ENCODE measurements around the gene RRBP1. TPM values are rescaled to one million over a fixed set of nuclear protein-coding genes. Genes with fewer than 3 reads are reported as not detected.

The RRBP1 gene
- total RNA-seq, 1 donor from 2014 or later, result 54.8 TPM

GRCh38 chr20:17627101-17627955, 54.7 kb downstream of the RRBP1 start:
- intact Hi-C loops (cut with micrococcal nuclease), result no loop called here
- H3K4me1 Mint-ChIP-seq (ENCODE audit: low read depth), result no peaks in the 10 kb centered on the region
- no peak for DNase-seq (ENCODE audit: low spot score)
- H3K27me3 Mint-ChIP-seq (ENCODE audit: insufficient read depth), result no peaks in the 10 kb centered on the region
- H3K4me3 Mint-ChIP-seq, result no peak overlapping the region
- no peak overlapping the region for H3K27ac Mint-ChIP-seq
- no peaks in the 10 kb centered on the region for H3K9me3 Mint-ChIP-seq
- H3K36me3 Mint-ChIP-seq (ENCODE audit: low read depth), result peaks cover 16% of the 10 kb centered on the region

DNA sequence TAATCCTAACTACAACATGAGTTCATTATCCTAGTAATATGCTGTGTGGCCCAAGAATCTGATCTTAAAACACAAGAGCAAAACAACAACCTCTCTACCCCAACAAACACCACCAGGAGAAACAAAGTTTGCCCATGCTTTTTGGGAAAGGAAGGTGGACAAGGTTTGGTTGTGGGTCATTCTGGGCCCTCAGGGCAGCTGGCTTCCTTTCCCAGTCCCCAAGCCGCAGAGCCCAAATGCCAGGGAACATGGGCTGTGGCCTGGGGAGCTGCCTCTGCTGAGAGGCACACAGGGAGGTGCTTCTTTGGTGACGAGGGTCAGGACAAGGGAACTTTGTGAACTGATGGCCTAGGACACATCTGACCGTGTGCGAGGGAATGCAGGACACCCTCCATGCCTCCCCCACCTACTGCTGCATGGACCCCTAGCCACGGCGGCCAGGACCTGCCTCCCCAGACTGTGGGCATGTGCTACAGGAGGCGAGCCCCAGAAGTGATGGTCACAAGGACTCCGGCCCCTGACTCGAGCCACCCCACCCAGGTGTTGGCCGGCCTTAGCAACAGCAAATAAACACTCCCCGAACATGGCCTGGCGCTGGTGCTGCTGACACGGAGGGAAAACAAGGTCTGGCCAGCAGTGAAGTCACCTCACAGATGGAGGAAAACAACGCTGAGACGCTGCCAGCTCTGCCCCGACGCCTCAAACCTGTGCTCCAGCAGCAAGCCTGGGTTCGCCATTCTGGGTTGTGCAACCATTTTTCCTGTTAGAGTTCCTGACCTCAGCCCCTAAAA, 55.6 kb downstream of the RRBP1 start:
- Mint-ChIP-seq H3K4me1 (ENCODE audit: low read depth) (no peaks in the 10 kb centered on the region), H3K27me3 (ENCODE audit: insufficient read depth) (no peaks in the 10 kb centered on the region), H3K9me3 (no peaks in the 10 kb centered on the region), H3K27ac (no peak overlapping the region), H3K36me3 (ENCODE audit: low read depth) (peaks cover 17% of the 10 kb centered on the region), H3K4me3 (no peak overlapping the region)
- no peak for DNase-seq (ENCODE audit: low spot score)
- intact Hi-C loops (cut with micrococcal nuclease), result no loop called here

- Mint-ChIP-seq H3K9me3 (no peaks in the 10 kb centered on the region), H3K4me1 (ENCODE audit: low read depth) (no peaks in the 10 kb centered on the region), H3K27me3 (ENCODE audit: insufficient read depth) (no peaks in the 10 kb centered on the region), H3K36me3 (ENCODE audit: low read depth) (peaks cover 12% of the 10 kb centered on the region), H3K4me3 (no peak overlapping the region), H3K27ac (no peak overlapping the region)
- no peak for DNase-seq (ENCODE audit: low spot score)
- intact Hi-C loops (cut with micrococcal nuclease), result no loop called here
These were observed 56.6 kb downstream of the RRBP1 start for GRCh38 chr20:17625246-17626051.

DNA sequence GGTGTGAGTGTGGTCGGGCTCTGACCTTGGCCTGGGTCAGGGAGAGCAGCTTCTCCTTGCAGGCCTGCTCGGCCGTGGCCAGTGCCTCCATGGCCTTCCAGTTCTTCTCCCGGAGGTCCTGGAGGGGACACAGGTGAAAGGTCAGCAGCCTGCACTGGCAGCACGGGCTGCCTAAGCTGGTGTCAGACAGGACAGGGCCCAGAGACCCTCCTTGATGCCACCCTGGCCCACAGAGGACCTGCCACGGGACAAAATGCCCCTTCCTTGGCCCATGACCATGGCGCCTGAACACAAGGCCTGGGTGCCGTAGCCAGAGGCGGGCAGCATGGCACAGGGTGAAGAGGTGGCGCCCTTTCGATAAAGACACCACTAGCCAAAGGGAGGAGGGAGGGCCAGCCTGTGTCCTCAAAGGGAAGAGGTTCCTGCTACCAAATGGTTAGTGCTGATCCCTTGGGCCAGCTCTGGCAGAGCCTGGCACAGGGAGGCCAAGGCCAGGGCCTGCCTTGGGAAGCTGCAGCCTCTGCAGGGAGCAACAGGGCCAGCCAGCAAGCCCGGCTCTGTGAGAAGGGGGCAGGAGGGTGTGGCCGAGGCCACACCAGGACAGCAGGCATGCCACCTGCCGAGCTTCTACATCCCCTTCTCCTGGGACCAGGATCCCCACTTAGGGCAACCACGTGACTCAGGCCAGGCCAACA, 57.3 kb downstream of the RRBP1 start:
- no peaks in the 10 kb centered on the region for H3K4me1 Mint-ChIP-seq (ENCODE audit: low read depth)
- DNase-seq (ENCODE audit: low spot score), result no peak
- no peaks in the 10 kb centered on the region for H3K9me3 Mint-ChIP-seq
- peaks cover 10% of the 10 kb centered on the region for H3K36me3 Mint-ChIP-seq (ENCODE audit: low read depth)
- intact Hi-C loops (cut with micrococcal nuclease), result no loop called here
- no peaks in the 10 kb centered on the region for H3K27me3 Mint-ChIP-seq (ENCODE audit: insufficient read depth)
- no peak overlapping the region for H3K27ac Mint-ChIP-seq
- H3K4me3 Mint-ChIP-seq, result no peak overlapping the region

- DNase-seq (ENCODE audit: low spot score), result no peak
- no peak overlapping the region for H3K4me3 Mint-ChIP-seq
- H3K27ac Mint-ChIP-seq, result no peak overlapping the region
- no peaks in the 10 kb centered on the region for H3K9me3 Mint-ChIP-seq
- peaks cover 10% of the 10 kb centered on the region for H3K36me3 Mint-ChIP-seq (ENCODE audit: low read depth)
- H3K27me3 Mint-ChIP-seq (ENCODE audit: insufficient read depth), result no peaks in the 10 kb centered on the region
- no peaks in the 10 kb centered on the region for H3K4me1 Mint-ChIP-seq (ENCODE audit: low read depth)
- intact Hi-C loops (cut with micrococcal nuclease), result no loop called here
These were observed 58.0 kb downstream of the RRBP1 start for GRCh38 chr20:17624070-17624469.

- no peaks in the 10 kb centered on the region for H3K4me1 Mint-ChIP-seq (ENCODE audit: low read depth)
- H3K27ac Mint-ChIP-seq, result no peak overlapping the region
- peaks cover 12% of the 10 kb centered on the region for H3K36me3 Mint-ChIP-seq (ENCODE audit: low read depth)
- no peak overlapping the region for H3K4me3 Mint-ChIP-seq
- intact Hi-C loops (cut with micrococcal nuclease), result no loop called here
- no peaks in the 10 kb centered on the region for H3K27me3 Mint-ChIP-seq (ENCODE audit: insufficient read depth)
- no peaks in the 10 kb centered on the region for H3K9me3 Mint-ChIP-seq
- DNase-seq (ENCODE audit: low spot score), result no peak
These were observed 59.1 kb downstream of the RRBP1 start for GRCh38 chr20:17622851-17623508.

DNA sequence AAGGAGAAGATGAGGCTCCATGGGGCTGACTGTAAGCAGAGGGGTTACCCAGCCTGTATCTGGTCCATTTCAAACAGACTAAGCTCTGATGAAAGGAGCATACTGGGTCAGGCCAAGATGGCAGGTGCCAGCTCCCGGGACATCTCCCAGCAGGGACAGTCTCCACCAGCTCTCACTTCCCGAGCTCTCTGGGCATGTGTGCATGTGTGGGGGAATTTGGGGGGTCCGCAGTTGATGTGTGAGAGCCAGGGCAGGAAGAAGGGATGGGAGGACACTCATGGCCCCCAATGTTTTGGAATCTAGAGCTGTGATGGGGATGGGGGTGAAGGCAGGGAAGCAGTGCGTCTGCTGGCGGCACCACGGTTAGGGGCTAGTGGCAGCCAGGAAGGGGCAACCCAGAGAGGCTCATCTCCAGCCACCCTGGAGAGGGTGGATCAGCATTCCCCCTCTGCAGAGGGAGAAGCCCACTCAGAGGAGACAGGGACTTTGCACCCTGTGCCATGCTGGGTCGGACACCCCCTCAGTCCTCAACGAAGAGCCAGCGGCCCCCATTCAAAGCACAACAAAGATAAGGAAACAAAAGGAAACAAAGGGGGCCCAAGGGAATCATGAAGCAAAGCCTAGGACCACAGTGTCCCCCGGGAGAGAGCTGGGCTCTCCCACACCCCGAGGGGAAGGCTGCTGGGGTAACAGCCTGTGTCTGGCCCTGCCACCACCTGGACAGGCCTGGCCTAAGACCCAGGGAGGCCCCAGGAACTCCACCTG, 59.8 kb downstream of the RRBP1 start:
- DNase-seq (ENCODE audit: low spot score), result no peak
- Mint-ChIP-seq H3K27ac (no peak overlapping the region), H3K9me3 (no peaks in the 10 kb centered on the region), H3K4me3 (no peak overlapping the region), H3K4me1 (ENCODE audit: low read depth) (no peaks in the 10 kb centered on the region), H3K36me3 (ENCODE audit: low read depth) (peaks cover 16% of the 10 kb centered on the region), H3K27me3 (ENCODE audit: insufficient read depth) (no peaks in the 10 kb centered on the region)
- intact Hi-C loops (cut with micrococcal nuclease), result no loop called here

DNA sequence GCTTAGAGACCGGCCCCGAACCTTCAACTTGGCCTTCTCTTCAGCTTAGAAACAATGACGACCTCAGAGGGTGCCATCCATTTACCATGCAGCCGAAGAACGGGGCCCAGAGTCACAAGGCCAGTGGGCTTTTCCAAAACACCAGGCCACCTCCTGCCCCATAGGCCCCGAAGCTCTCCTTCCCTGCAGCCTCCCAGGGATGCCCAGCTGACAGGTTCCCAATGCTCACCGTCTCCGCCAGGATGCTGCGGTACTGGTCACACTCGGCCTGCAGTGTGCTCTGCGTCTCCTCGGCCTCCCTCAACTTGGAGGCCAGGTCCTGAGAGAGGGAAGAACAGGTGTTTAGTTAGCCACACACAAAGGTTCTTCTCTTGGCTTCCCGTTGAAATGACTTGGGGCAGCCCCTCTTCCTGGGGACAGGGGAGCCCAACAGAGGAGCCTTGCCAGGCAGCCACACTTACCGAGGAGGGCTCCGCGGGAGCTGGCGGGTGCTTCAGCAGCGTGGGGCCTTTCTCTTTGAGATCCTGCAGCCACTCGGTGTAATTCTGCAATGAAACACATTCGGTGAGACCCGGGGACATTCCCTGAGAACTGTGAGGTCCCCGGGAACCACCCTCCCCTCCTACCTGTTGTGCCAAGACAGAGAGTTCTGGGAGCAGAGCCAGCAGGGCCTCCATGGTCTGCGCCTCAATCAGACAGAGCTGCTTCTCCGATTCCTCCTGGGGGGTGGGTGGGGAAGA, 60.6 kb downstream of the RRBP1 start:
- Mint-ChIP-seq H3K27me3 (ENCODE audit: insufficient read depth) (no peaks in the 10 kb centered on the region), H3K27ac (no peak overlapping the region), H3K4me1 (ENCODE audit: low read depth) (no peaks in the 10 kb centered on the region), H3K9me3 (no peaks in the 10 kb centered on the region), H3K36me3 (ENCODE audit: low read depth) (peaks cover 16% of the 10 kb centered on the region), H3K4me3 (no peak overlapping the region)
- no peak for DNase-seq (ENCODE audit: low spot score)
- intact Hi-C loops (cut with micrococcal nuclease), result no loop called here

DNA sequence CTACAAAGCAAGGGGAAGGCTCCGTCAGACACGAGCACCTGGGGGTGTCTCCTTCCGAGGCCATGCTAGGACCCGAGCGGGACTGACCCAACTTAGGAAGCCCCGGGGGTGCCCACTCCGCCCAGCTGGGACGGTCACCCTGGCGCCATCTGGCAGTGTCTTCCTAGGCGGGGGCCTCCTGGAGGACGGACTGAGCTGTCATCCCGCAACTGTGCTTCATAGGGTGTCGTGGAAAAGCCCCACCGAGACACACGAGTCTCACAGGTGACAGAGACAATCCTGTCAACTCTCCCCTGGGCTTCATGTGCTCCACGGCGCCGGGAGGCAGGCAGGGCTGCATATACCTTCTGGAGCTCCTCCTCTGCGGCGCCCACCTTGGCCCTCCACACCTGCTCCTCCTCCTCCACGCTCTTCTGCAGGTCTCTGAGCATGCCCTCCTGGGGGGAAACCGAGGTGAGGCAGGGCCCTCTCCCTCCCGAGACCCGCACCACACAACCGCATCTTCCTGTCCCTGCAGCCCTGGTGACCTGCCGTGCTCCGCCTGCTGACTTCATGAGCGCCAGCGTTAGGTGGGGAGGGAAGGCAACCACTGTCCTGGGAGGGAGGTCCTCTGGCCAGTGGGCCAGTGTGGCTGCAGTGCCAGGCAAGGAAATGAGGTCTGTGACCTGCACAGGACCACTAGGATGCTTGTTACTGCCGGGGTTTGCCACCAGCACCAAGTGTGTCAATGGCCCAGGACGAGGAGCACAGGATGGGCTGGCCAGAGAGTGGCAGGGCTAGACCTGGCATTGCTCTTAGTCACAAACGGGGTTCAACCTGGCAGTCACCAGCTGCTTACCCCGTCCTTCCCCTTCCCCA, 61.4 kb downstream of the RRBP1 start:
- Mint-ChIP-seq H3K4me3 (no peak overlapping the region), H3K9me3 (no peaks in the 10 kb centered on the region), H3K27ac (no peak overlapping the region), H3K27me3 (ENCODE audit: insufficient read depth) (no peaks in the 10 kb centered on the region), H3K4me1 (ENCODE audit: low read depth) (no peaks in the 10 kb centered on the region), H3K36me3 (ENCODE audit: low read depth) (peaks cover 12% of the 10 kb centered on the region)
- no peak for DNase-seq (ENCODE audit: low spot score)
- intact Hi-C loops (cut with micrococcal nuclease), result no loop called here

DNA sequence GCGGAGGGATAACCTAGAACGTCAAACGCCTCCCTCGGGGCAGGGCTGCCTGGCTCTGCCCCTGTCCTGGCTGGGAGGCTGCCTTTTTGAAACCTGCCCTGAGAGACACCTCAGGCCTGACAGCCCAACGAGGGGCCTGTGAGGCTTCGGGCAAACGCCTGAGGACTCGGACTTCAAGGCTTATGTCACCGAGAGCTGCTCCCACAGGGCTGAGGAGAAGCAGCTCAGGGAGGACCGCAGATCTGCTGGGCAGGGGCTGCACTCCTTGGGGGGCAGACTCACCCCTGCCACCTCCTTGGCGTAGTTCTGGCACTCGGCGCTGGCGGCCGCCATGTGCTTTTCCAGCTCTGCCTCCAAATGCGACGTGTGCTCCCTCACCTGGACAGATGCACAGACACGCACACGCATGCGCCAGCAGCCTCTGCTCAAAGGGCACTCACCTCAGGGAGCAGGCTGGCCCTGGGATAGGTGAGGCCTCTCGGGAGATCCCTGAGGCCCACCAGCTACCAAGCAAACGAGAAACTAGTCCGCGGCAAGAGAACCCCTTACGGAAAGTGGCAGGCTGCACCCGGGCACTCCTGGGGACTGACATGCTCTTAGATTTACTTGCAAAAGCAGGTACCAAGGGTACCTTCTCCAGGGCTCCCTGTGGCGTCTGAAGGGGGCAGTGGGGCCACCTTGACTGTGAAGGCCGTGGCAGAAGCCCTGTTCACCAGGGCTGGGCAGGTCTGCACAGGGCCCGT, 62.5 kb downstream of the RRBP1 start:
- Mint-ChIP-seq H3K4me1 (ENCODE audit: low read depth) (no peaks in the 10 kb centered on the region), H3K4me3 (no peak overlapping the region), H3K27ac (no peak overlapping the region), H3K9me3 (no peaks in the 10 kb centered on the region), H3K27me3 (ENCODE audit: insufficient read depth) (no peaks in the 10 kb centered on the region), H3K36me3 (ENCODE audit: low read depth) (peaks cover 9% of the 10 kb centered on the region)
- intact Hi-C loops (cut with micrococcal nuclease), result no loop called here
- DNase-seq (ENCODE audit: low spot score), result no peak
